ENCODE measurements around the gene CFAP251. TPM values are rescaled to one million over a fixed set of nuclear protein-coding genes. Genes with fewer than 3 reads are reported as not detected.

CFAP251 gene
- total and polyA plus RNA-seq, 2 of the 8 experiments (the other 6 are each of a cell fraction or from before 2014, with no cell fraction given), result 1.8 to 2.9 TPM

DNA sequence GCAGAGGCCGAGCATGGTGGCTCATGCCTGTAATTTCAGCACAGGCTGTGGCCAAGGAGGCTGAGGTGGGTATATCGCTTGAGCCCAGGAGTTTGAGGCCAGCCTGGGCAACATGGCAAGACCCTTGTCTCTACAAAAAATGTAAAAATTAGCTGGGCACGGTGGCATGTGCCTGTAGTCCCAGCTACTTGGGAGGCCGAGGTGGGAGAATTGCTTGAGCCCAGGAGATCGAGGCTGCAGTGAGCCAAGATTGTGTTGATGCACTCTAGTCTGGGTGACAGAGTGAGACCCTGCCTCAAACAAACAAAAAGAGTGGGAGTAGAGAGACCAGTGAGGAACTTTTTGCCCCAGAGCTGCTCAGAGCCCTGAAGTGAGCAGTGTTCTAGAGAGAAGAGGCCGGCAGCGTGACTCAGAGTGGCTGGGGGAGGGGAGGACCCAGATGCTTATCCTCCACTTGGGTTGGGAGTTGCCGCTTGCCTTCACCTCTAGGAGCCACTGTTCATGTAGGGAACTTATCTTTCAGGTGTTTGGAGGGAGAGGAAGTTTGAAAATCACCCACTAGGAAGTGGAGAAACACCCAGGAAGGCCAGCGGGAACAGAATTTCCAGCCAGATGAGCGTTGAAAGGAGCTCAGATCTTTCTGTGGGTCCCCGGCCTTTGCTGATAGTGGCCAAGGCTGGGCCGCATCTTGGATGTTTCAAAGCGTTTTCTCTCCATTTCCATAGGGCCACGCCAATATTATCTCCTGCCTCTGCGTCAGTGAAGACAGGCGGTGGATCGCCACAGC, 15.3 kb downstream of the CFAP251 start (continued):
- TF ChIP-seq YY1 (IDR thresholded peaks at IDR 0.05; ENCODE audit: low read depth, low read length) (no peak), NRF1 (IDR thresholded peaks at IDR 0.05; ENCODE audit: low read depth, low read length) (no peak), TAF1 (IDR thresholded peaks at IDR 0.05; ENCODE audit: low read depth, low read length) (peak; percentile 40; the same call in 1 of the 2 replicates), ASH2L (IDR thresholded peaks at IDR 0.05; ENCODE audit: low read length) (peak; percentile 81), PHF8 (conservative IDR thresholded peaks at IDR 0.05; ENCODE audit: low read depth, low read length) (no peak), TCF12 (IDR thresholded peaks at IDR 0.05; ENCODE audit: low read depth, low read length) (no peak), EP300 (IDR thresholded peaks at IDR 0.05; ENCODE audit: borderline replicate concordance in 1 of 2, low read depth in 2 of 2, low read length in 2 of 2) (no peak), SP1 (IDR thresholded peaks at IDR 0.05; ENCODE audit: low read depth, low read length) (0 out of 2 replicates have a peak, but pooled peaks have one; percentile 47), ZNF274 (IDR thresholded peaks at IDR 0.05; ENCODE audit: borderline replicate concordance, extremely low read depth, low read length) (no peak), KDM1A (IDR thresholded peaks at IDR 0.05; ENCODE audit: borderline replicate concordance, low read length) (peak; percentile 60; the same call in 1 of the 2 replicates), POLR2AphosphoS5 (IDR thresholded peaks at IDR 0.05; ENCODE audit: low read depth, low read length) (no peak), GTF2F1 (IDR thresholded peaks at IDR 0.05; ENCODE audit: borderline replicate concordance, low read depth, low read length) (no peak), TBP (IDR thresholded peaks at IDR 0.05; ENCODE audit: low read depth, low read length) (no peak)

All from H1 (cell line).